Right renal pelvis (tissue), 4 donors: ENCODE results near the gene AVEN. TPM values are rescaled to one million over a fixed set of nuclear protein-coding genes. Genes with fewer than 3 reads are reported as not detected.

Experiments used
- DNase-seq, 4 donors: peaks; one replicate each; pipeline ENCODE4 v3.0.0-alpha.2; 2013; ENCODE audit warnings: low read depth in 4 of 4, low spot score in 3 of 4, missing footprints in 1 of 4
- polyA plus RNA-seq, 4 donors: library from polyadenylated mRNA; unstranded; fragments of 120-200 nt; gene quantifications; one replicate each; pipeline ENCODE4 v1.2.1, GENCODE V29; 2013; ENCODE audit not compliant: insufficient read length in 4 of 4

The AVEN gene
- polyA plus RNA-seq, 4 donors = 10.7 to 15.9 (median 12.5) TPM

DNA sequence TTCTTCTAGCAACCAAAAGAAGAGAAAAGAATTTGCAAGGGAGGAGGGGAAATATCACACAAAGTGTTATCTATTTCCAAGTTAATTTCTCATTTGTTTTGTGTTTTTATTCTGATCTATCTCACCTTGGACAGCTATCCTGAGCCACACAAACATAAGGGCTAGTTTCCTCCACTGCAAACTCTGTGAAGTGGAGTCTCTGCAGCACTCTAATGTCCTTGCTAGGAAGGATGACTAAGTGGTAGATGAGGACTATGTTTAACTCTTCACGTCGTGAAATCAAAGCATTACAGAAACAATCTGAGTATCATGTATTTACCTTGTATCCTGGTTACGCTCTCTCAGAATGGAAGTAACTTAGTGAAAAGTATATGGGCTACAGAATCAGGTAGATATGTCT is 104.6 kb downstream of the AVEN start:
- no peak for DNase-seq

DNA sequence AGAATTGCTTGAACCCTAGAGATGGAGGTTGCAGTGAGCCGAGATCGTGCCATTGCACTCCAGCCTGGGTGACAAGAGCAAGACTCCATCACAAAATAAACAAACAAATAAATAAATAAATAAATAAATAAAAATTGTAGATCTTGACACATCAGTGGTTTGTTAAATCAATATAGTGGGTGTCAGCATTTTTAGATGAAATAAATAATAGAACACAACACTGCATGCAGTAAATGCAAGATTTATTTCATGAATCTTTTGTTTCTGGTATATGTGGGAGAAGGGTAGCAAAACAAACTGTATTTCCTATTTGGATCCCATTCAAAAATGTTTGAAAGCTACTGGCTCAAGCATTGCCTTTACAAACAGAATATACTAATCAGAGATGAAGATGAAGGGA is 106.3 kb downstream of the AVEN start:
- no peak for DNase-seq

DNA sequence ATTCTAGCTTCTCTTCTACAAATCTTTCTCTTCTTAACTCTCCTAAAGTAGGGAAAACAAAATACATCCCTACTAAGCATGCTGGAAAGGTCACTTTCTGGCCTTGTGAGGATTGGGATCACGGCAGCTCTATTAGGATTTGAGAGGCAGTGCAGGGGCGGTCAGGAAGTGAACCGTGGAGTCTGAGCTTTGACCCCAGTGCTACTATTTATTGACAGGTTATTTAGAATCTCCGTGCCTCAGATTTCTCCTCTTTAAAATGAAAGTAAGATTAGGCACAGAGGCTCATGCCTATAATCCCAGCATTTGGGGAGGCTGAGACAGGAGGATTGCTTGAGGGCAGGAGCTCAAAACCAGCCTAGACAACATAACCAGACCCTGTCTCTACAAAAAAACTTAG is 112.7 kb downstream of the AVEN start:
- no peak for DNase-seq

DNA sequence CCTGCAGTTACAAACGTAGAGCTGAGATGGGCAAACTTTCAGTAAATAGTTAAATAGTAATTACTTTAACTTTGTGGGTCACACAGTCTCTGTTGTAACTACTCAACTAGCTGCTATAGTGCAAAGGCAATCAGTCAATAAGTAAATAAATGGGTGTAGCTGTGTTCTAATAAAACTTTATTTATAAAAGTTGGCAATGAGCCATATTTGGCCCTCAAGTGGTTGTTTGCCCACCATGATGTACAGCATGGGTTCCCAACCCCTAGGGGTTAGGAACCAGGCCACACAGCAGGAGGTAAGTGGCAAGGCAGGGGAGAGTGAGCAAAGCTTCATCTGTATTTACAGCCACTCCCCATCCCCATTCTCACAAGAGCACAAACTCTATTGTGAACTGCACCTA is 115.6 kb downstream of the AVEN start:
- no peak for DNase-seq

- DNase-seq = peak in 1 of 4 donors; percentile 17
Measured at GRCh38 chr15:33915571-33916407, 123.2 kb downstream of the AVEN start.

GRCh38 chr15:33913459-33913858 is 125.5 kb downstream of the AVEN start:
- DNase-seq = no peak

- no peak for DNase-seq
Measured at GRCh38 chr15:33912326-33912725, 126.7 kb downstream of the AVEN start.

GRCh38 chr15:33910741-33911140 is 128.3 kb downstream of the AVEN start:
- DNase-seq = no peak

DNA sequence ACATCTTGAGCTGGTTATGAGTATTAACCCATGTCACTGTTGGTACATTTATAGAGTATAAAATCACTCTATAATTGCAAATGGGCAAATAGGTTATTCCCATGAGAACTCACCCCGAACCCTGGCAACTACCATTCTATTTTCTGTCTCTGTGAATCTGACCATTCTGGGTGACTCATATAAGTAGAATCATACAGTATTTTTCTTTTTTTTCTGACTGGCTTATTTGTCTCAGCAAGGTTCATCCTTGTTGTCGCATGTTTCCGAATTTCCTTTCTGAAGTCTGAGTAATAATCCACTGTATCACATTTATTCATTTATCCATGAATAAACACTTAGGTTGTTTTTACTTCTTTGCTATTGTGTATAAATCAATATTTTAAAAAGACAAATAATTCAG is 130.6 kb downstream of the AVEN start:
- DNase-seq = no peak

- DNase-seq = no peak
Measured at GRCh38 chr15:33907326-33907725, 131.7 kb downstream of the AVEN start.

DNA sequence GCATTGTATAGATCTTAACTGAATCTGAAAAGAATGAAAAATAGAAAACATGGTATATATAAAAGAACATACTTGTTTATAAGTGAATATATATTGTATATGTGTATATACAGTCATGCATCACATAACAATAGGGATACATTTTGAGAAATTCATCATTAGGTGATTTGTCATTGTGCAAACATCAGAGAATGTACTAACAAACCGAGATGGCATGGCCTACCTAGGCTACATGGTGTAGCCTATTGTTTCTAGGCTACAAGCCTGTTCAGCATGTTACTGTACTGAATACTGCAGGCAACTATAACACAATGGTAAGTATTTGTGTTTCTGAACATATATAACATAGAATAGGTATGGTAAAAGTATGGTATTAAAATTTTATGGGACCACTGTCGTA is 135.3 kb downstream of the AVEN start:
- no peak for DNase-seq

DNA sequence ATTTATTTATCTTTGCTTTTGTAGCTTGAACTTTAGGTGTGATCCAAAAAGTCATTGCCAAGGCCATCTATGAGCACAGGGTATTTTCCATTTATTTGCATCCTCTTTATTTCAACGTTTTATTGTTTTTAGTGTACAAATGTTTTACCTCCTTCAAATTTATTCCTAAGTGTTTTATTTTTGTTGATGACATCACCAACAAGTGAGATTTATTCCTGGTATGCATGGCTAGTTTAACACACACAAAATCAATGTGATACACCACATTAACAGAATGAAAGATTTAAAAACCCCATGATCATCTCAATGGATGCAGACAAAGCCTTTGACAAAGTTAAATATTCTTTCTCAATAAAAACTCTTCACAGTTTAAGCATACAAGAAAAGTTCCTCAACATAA is 137.0 kb downstream of the AVEN start:
- DNase-seq = no peak

DNA sequence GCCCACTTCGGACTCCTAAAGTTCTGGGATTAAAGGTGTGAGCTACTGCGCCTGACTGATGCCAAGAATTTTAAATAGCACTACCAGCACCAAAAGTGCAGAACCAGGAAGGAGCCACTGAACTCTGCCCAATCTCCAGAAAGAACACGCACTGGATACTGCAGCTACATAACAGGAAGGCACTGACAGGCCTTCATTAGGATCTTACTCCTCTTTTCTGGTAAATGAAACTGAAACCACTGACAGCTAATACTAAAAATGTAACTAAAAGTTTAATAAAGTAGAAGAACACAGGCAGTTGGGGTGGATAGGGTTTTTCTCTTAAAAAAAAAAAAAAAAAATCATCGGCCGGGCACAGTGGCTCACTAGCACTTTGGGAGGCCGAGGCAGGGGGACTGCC is 144.8 kb downstream of the AVEN start:
- no peak for DNase-seq

DNA sequence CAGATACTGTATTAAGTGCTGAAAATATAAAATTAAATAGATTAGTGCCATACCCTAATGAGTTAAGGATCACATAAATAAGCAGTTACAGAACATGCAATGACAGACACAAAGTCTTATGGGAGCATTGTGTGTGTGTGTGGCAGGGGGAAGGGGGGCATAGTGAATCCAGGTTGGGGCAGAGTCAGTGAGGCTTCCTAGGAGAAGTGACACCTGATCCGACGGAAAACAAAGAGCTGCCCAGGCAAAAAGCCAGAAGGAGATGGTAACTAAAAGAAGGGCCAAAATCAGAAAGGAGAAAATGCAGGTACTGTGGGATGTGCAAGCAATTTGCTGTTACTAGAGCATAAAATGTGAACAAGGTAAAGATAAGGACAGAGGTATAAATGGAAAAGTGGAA is 150.8 kb downstream of the AVEN start:
- DNase-seq = peak in 3 of 4 donors; percentile 4 to 31 (median 12)

DNA sequence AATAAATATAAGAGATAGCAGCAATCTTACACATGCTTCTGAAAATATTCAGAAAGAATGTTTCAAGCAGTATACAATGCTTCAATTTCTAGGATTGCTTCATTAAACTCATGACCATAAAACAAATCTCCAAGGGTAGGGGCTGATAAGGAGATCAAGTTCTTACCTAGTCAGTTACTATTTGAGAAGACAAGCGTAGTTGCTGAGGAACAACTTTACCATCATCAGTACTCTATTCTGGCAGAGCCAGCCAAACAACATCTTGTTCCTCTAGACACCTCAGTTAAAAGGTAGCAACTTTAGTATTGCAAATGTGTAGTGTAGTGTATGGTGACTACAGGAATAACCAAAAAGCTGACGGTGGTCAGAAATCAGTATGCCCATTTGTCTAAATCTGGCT is 156.1 kb downstream of the AVEN start:
- no peak for DNase-seq

- no peak for DNase-seq
Measured at GRCh38 chr15:33874156-33874555, 164.8 kb downstream of the AVEN start.

DNA sequence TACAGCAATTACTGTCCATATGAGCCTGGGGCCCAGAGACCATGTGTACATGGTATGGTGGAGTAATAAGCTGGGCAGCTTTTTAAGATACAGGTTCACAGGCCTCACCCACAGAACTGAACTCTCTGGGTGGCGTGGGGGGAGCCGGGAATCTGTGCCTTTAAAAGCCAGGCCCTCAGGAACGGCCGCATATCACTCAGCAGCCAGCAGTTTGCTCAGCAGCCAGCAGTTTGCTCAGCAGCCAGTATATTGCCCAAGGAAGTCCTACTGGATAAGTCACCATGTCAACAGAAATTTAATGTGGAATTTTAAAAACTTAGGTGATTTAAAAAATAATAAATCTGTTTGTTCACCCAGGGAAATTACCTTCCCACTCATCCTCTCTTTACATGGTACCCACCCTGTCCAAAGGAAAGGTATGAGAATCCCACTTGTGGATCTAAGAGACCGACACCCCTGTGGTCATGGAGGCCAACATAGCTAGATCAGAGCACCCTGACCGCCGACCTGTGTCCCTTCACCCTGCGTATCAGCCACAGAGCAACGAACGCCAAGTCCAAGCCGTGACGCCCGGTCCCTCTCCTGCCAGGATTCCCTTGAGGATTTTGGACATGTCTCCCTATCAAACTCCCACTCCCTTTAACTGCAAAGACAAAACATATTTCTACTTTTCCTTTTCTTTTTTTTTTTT is 166.4 kb downstream of the AVEN start:
- no peak for DNase-seq

- no peak for DNase-seq
Measured at GRCh38 chr15:33871980-33872379, 167.0 kb downstream of the AVEN start.

DNA sequence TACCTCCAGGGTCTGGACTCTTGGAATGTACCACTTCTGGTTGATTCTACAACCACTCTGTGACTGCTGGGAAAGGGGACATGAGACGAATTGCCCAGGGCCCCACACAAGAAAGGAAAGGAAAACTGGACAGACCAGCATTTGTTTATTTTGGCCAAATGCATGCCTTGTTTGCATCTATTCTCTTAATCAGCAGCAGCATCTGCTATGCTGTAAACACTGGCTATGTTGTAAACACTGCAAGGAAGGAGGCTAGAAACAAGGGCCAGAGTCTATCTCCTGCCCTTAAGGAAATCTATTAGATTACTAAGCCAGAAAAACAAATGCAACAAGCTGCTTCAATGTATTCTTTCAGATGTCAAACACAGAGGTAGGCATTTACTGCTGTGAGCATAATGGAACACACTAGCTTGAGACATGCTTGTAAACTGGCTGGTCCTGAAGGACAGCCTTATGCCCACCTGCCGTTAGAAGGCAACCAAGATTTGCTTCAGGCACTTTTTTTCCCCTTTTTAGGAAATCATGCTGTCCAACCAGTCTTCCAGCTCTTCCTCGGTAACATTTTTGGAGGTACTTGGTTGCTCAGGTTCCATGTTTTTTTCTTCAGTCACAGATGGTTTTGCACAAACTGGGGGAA is 172.8 kb downstream of the AVEN start:
- DNase-seq = no peak

DNA sequence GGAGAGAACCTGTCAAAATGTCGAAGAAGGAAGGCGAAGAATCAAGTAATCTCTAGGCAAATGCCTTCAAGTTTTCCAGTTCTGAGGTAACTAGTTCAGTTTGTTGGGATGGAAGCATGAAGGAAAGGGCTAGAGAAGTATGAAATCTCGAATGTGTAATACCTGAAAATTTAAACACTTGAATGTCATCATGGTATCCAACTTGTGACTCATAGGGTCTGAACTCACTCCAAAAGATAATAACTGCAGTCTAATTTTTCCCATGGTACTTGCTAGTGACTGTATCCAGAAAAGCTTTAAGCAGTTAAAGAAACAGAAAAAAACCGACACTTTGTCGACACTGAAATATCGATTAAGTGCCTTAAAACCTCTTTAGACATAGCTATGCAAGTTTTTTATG is 173.6 kb downstream of the AVEN start:
- no peak for DNase-seq

GRCh38 chr15:33864360-33865075 is 174.5 kb downstream of the AVEN start:
- no peak for DNase-seq
